ENCODE measurements around the gene NSUN7.

NSUN7 gene

GRCh38 chr4:40713798-40714197, 36.0 kb upstream of the NSUN7 start:
- H3K36me3 ChIP-seq, result no peaks in the 10 kb centered on the region
- no peaks in the 10 kb centered on the region for H3K9me3 ChIP-seq
- H3K4me3 ChIP-seq (ENCODE audit: low read depth, low read length), result no peak overlapping the region
- peaks cover 11% of the 10 kb centered on the region for H3K27me3 ChIP-seq
- no peaks in the 10 kb centered on the region for H3K4me1 ChIP-seq
- no peak for DNase-seq
- TF ChIP-seq CTCF (IDR thresholded peaks at IDR 0.05; ENCODE audit: low read depth, low read length), result no peak

GRCh38 chr4:40718586-40718985, 31.2 kb upstream of the NSUN7 start:
- Histone ChIP-seq H3K27me3 (peaks cover 12% of the 10 kb centered on the region), H3K4me3 (ENCODE audit: low read depth, low read length) (no peak overlapping the region), H3K36me3 (no peaks in the 10 kb centered on the region), H3K9me3 (no peaks in the 10 kb centered on the region), H3K4me1 (no peaks in the 10 kb centered on the region)
- no peak for TF ChIP-seq CTCF (IDR thresholded peaks at IDR 0.05; ENCODE audit: low read depth, low read length)
- no peak for DNase-seq

GRCh38 chr4:40719008-40719623, 30.6 kb upstream of the NSUN7 start:
- peaks cover 12% of the 10 kb centered on the region for H3K27me3 ChIP-seq

GRCh38 chr4:40720351-40720750, 29.4 kb upstream of the NSUN7 start:
- Histone ChIP-seq H3K27me3 (peaks cover 12% of the 10 kb centered on the region), H3K4me1 (no peaks in the 10 kb centered on the region), H3K4me3 (ENCODE audit: low read depth, low read length) (no peak overlapping the region), H3K36me3 (no peaks in the 10 kb centered on the region), H3K9me3 (no peaks in the 10 kb centered on the region)
- TF ChIP-seq CTCF (IDR thresholded peaks at IDR 0.05; ENCODE audit: low read depth, low read length), result no peak
- DNase-seq, result no peak

More at GRCh38 chr4:40719008-40719623, 30.6 kb upstream of the NSUN7 start:
- DNase-seq, result no peak
- Histone ChIP-seq H3K4me3 (ENCODE audit: low read depth, low read length) (no peak overlapping the region), H3K9me3 (no peaks in the 10 kb centered on the region), H3K36me3 (no peaks in the 10 kb centered on the region), H3K4me1 (no peaks in the 10 kb centered on the region)
- TF ChIP-seq CTCF (IDR thresholded peaks at IDR 0.05; ENCODE audit: low read depth, low read length), result peak; percentile 60

- TF ChIP-seq CTCF (IDR thresholded peaks at IDR 0.05; ENCODE audit: low read depth, low read length), result no peak
- H3K9me3 ChIP-seq, result no peaks in the 10 kb centered on the region
- no peaks in the 10 kb centered on the region for H3K4me1 ChIP-seq
- no peak overlapping the region for H3K4me3 ChIP-seq (ENCODE audit: low read depth, low read length)
- peaks cover 12% of the 10 kb centered on the region for H3K27me3 ChIP-seq
- no peak for DNase-seq
- no peaks in the 10 kb centered on the region for H3K36me3 ChIP-seq
Observed at GRCh38 chr4:40720916-40721315, 28.8 kb upstream of the NSUN7 start.

- no peak for DNase-seq
- no peaks in the 10 kb centered on the region for H3K9me3 ChIP-seq
- no peak overlapping the region for H3K4me3 ChIP-seq (ENCODE audit: low read depth, low read length)
Observed at GRCh38 chr4:40721730-40722171, 28.0 kb upstream of the NSUN7 start.

More at GRCh38 chr4:40721730-40722171, 28.0 kb upstream of the NSUN7 start:
- H3K36me3 ChIP-seq, result no peaks in the 10 kb centered on the region
- H3K27me3 ChIP-seq, result peaks cover 14% of the 10 kb centered on the region
- no peak for TF ChIP-seq CTCF (IDR thresholded peaks at IDR 0.05; ENCODE audit: low read depth, low read length)
- H3K4me1 ChIP-seq, result no peaks in the 10 kb centered on the region
